ENCODE results near the gene DDX20.

- TF ChIP-seq CTCF (IDR thresholded peaks at IDR 0.05): no peak
- TF ChIP-seq POLR2AphosphoS5 (IDR thresholded peaks at IDR 0.05): no peak
These were observed 2.7 kb downstream of the DDX20 start for GRCh38 chr1:111758373-111758772.

Data from upper lobe of left lung (tissue), 4 donors.